Measurements from ENCODE around the gene CDS1. TPM values are rescaled to one million over a fixed set of nuclear protein-coding genes. Genes with fewer than 3 reads are reported as not detected.
A peak's percentile ranks its signal among the peaks of the same experiment; 100 is the strongest.
"Not testable (repeated sequence)": the region's sequence is repeated elsewhere in the genome, so short reads cannot be mapped to it uniquely, and the experiment has no call there.

Gene CDS1
- total RNA-seq (2014; rRNA removed; shearing (Covaris generic)): 1.5 and 1.6 TPM in 2 replicates

- H3K27ac ChIP-seq: no peak within 1 kb of the TSS
- no peaks in the 10 kb centered on the region for H3K9me3 ChIP-seq (replicated peaks)
- 0 out of 2 replicates have a peak, but pooled peaks cover 4% of the 10 kb centered on the region for H3K27me3 ChIP-seq
- no peaks in the 10 kb centered on the region for H3K36me3 ChIP-seq
- peak within 1 kb of the TSS; percentile 77 for H3K4me3 ChIP-seq
- H3K4me1 ChIP-seq: no peaks in the 10 kb centered on the region; the same call in 1 of the 2 replicates
- peak; percentile 45 to 58 for DNase-seq
Measured at GRCh38 chr4:84582988-84583875, at the start of gene CDS1. Gene CDS1, plus strand, starts transcription at chr4:84583127. Its CDS starts 275 bp downstream, at chr4:84583402.

- no peak for DNase-seq
- H3K27me3 ChIP-seq: no peaks in the 10 kb centered on the region
Measured at GRCh38 chr4:84535901-84536300, 47.0 kb upstream of the CDS1 start.

GRCh38 chr4:84545093-84545492 lies 37.8 kb upstream of the CDS1 start:
- no peak for DNase-seq
- Histone ChIP-seq H3K27me3 (no peaks in the 10 kb centered on the region), H3K27ac (no peak overlapping the region), H3K36me3 (no peaks in the 10 kb centered on the region), H3K4me3 (no peak overlapping the region), H3K9me3 (replicated peaks) (no peaks in the 10 kb centered on the region), H3K4me1 (no peaks in the 10 kb centered on the region)

More at GRCh38 chr4:84535901-84536300, 47.0 kb upstream of the CDS1 start:
- Histone ChIP-seq H3K4me1 (peaks cover 2% of the 10 kb centered on the region), H3K27ac (no peak overlapping the region), H3K36me3 (no peaks in the 10 kb centered on the region), H3K9me3 (replicated peaks) (no peaks in the 10 kb centered on the region), H3K4me3 (no peak overlapping the region)

GRCh38 chr4:84547211-84547610 lies 35.7 kb upstream of the CDS1 start:
- no peak overlapping the region for H3K27ac ChIP-seq
- no peak for DNase-seq
- H3K36me3 ChIP-seq: no peaks in the 10 kb centered on the region
- no peak overlapping the region for H3K4me3 ChIP-seq
- no peaks in the 10 kb centered on the region for H3K9me3 ChIP-seq (replicated peaks)
- H3K27me3 ChIP-seq: no peaks in the 10 kb centered on the region
- H3K4me1 ChIP-seq: no peaks in the 10 kb centered on the region

DNA sequence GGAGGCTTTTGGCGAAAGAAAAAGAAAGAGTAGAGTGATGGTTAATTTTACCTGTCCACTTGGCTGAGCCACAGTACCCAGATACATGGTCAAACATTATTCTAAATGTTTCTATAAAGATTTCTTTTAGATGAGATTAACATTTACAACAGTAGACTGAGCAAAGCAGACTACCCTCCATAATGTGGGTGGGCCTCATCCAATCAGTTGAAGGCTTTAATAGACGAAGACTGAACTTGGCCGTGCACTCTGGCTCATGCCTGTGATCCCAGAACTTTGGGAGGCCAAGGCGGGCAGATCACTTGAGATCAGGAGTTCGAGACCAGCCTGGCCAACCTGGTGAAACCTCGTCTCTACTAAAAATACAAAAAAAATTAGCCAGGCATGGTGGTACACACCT lies 33.7 kb upstream of the CDS1 start:
- not testable (repeated sequence) for H3K36me3 ChIP-seq; H3K27ac ChIP-seq; DNase-seq; H3K27me3 ChIP-seq; H3K9me3 ChIP-seq (replicated peaks); H3K4me1 ChIP-seq; H3K4me3 ChIP-seq

- no peak for DNase-seq
- Histone ChIP-seq H3K4me3 (no peak overlapping the region), H3K9me3 (replicated peaks) (no peaks in the 10 kb centered on the region; the same call in 1 of the 2 replicates), H3K27ac (no peak overlapping the region), H3K27me3 (no peaks in the 10 kb centered on the region), H3K36me3 (no peaks in the 10 kb centered on the region), H3K4me1 (peaks cover 4% of the 10 kb centered on the region; the same call in 1 of the 2 replicates)
Measured at GRCh38 chr4:84562156-84562555, 20.8 kb upstream of the CDS1 start.

DNA sequence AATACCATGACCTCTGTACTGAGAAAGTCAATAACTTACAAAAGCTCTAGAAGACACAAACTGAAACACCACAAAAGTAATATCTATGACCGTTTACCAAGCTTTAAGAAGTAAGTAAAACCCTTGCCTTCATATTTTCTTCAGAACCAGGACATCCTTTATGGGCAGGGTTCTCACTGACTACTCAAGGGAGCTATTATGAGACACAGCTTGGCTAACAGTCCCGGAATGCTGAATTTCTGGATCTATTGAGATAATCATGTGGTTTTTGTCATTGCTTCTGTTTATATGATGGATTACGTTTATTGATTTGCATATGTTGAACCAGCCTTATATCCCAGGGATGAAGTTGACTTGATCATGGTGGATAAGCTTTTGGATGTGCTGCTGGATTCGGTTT lies 19.9 kb upstream of the CDS1 start:
- Histone ChIP-seq H3K4me1 (peaks cover 4% of the 10 kb centered on the region; the same call in 1 of the 2 replicates), H3K9me3 (replicated peaks) (no peaks in the 10 kb centered on the region; the same call in 1 of the 2 replicates), H3K27me3 (no peaks in the 10 kb centered on the region), H3K36me3 (no peaks in the 10 kb centered on the region), H3K27ac (no peak overlapping the region), H3K4me3 (no peak overlapping the region)
- DNase-seq: no peak

GRCh38 chr4:84565951-84566350 lies 17.0 kb upstream of the CDS1 start:
- no peak overlapping the region for H3K4me3 ChIP-seq
- peaks cover 10% of the 10 kb centered on the region; the same call in 1 of the 2 replicates for H3K4me1 ChIP-seq
- no peak overlapping the region for H3K27ac ChIP-seq
- no peaks in the 10 kb centered on the region for H3K36me3 ChIP-seq
- H3K27me3 ChIP-seq: no peaks in the 10 kb centered on the region
- H3K9me3 ChIP-seq (replicated peaks): no peaks in the 10 kb centered on the region; the same call in 1 of the 2 replicates
- no peak for DNase-seq

- DNase-seq: peak; percentile 19 to 47
- H3K4me1 ChIP-seq: peaks cover 6% of the 10 kb centered on the region; the same call in 1 of the 2 replicates
- no peaks in the 10 kb centered on the region; the same call in 1 of the 2 replicates for H3K9me3 ChIP-seq (replicated peaks)
- no peaks in the 10 kb centered on the region for H3K36me3 ChIP-seq
- H3K4me3 ChIP-seq: no peak overlapping the region
- H3K27ac ChIP-seq: no peak overlapping the region
- H3K27me3 ChIP-seq: no peaks in the 10 kb centered on the region
Measured at GRCh38 chr4:84568496-84568895, 14.4 kb upstream of the CDS1 start.

DNA sequence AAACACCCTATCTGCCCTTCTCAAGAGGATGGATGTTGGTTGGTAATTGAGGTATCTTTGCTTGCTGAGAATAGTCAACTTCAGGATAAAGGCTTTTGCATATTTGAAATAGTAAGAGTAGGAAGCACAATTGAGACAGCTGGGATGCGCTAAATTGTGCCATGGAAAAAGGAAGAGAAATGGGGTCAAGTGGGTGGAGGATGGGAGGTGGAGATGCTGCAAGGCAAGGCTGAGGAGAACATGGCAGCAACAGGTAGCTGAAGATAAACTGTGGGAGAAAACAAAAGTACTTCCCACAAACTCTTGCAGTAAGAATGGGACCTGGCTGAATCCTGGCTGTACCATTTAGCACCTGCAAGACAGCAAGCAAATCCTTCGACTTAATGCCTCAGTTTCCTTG lies 13.9 kb upstream of the CDS1 start:
- no peak overlapping the region for H3K27ac ChIP-seq
- no peaks in the 10 kb centered on the region for H3K27me3 ChIP-seq
- DNase-seq: no peak

GRCh38 chr4:84573385-84574068 lies 9.4 kb upstream of the CDS1 start:
- Histone ChIP-seq H3K4me1 (peaks cover 4% of the 10 kb centered on the region; the same call in 1 of the 2 replicates), H3K27me3 (no peaks in the 10 kb centered on the region), H3K27ac (no peak overlapping the region), H3K4me3 (no peak overlapping the region), H3K9me3 (replicated peaks) (no peaks in the 10 kb centered on the region), H3K36me3 (no peaks in the 10 kb centered on the region)
- no peak for DNase-seq

More for the DNA sequence above, 13.9 kb upstream of the CDS1 start:
- Histone ChIP-seq H3K4me3 (no peak overlapping the region), H3K9me3 (replicated peaks) (no peaks in the 10 kb centered on the region; the same call in 1 of the 2 replicates), H3K36me3 (no peaks in the 10 kb centered on the region), H3K4me1 (peaks cover 6% of the 10 kb centered on the region; the same call in 1 of the 2 replicates)

DNA sequence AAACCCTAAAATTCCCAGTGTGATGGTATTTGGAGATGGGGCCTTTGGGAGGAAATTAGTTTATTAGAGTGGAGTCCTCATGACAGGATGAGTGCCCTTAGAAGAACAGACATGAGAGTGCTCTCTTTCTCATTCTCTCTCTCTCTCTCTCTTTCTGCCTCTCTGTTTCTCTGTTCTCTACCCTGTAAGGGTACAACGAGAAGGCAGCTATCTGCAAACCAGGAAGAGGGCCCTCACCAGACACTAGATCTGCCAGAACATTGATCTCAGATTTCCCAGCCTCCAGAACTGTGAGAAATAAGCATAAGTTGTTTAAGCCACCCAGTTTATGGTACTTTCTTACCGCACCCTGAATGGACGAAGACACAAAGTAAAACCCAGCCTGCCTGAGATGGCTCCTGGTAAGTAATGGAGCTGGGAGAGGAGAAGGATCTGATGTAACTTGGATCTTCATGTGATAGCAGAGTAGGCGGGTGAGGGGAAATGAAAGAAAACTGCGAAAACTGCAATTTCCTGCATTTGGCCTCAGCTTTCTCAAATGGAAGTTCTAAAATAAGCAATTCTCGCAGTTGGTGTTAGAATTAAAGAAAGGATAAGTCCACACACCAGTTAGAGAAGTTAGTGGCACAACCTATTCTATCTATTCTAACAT lies 8.7 kb upstream of the CDS1 start:
- Histone ChIP-seq H3K36me3 (no peaks in the 10 kb centered on the region), H3K27ac (no peak overlapping the region), H3K27me3 (no peaks in the 10 kb centered on the region), H3K9me3 (replicated peaks) (no peaks in the 10 kb centered on the region), H3K4me3 (no peak overlapping the region), H3K4me1 (no peaks in the 10 kb centered on the region)
- no peak for DNase-seq

- Histone ChIP-seq H3K4me3 (no peak overlapping the region), H3K9me3 (replicated peaks) (no peaks in the 10 kb centered on the region), H3K36me3 (no peaks in the 10 kb centered on the region), H3K27ac (no peak overlapping the region), H3K4me1 (no peaks in the 10 kb centered on the region), H3K27me3 (no peaks in the 10 kb centered on the region)
- DNase-seq: peak; percentile 27 to 63
Measured at GRCh38 chr4:84578540-84579402, 4.2 kb upstream of the CDS1 start.

DNA sequence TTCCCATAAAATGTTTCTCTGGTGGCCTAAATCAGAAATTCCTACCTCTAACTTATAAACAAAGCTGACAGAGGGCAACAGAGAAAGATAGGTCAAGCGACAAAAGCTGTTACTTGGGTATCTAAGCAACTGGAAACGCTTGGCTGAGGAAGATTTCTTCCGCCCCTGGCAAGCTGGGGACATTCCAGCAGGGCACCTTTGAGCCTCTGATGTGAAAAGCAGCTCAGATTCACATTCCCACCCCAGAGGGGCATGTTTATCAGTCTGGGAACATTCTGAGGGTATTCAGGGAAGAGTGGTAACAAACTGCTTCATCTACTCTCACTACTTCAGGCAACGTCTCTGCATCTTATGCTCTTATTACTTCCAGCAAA lies 3.5 kb upstream of the CDS1 start:
- DNase-seq: no peak
- Histone ChIP-seq H3K27me3 (no peaks in the 10 kb centered on the region), H3K9me3 (replicated peaks) (no peaks in the 10 kb centered on the region), H3K4me3 (no peak overlapping the region), H3K36me3 (no peaks in the 10 kb centered on the region), H3K27ac (no peak overlapping the region), H3K4me1 (no peaks in the 10 kb centered on the region)

Data from SJCRH30 (cell line).